MM.1S (cell line): ENCODE data around the gene SLC23A1.
"Not testable (repeated sequence)": the region's sequence is repeated elsewhere in the genome, so short reads cannot be mapped to it uniquely, and the experiment has no call there.

Experiments used
- DNase-seq: peaks from one replicate; pipeline ENCODE4 v3.0.0-alpha.2; 2015
- H2AFZ ChIP-seq: fragments of 300-600 bp; sonication (generic); 2 replicates; pipeline ENCODE4 v1.6.0; 2016; ENCODE audit warnings: antibody characterized with exemption, low read length
- H3F3A ChIP-seq: fragments of 300-600 bp; sonication (generic); 2 replicates; pipeline ENCODE4 v1.6.1; 2016; ENCODE audit warnings: mild to moderate bottlenecking, antibody characterized with exemption, low read length, moderate library complexity, mixed read lengths; ENCODE audit not compliant: insufficient read depth
- H3K27ac ChIP-seq: fragments of 300-600 bp; sonication (generic); 2 replicates; pipeline ENCODE4 v1.5.1; 2016; ENCODE audit warnings: mild to moderate bottlenecking, low read length
- H3K27me3 ChIP-seq: fragments of 300-600 bp; sonication (generic); replicated peaks from 2 replicates; pipeline ENCODE4 v1.6.0; 2016; ENCODE audit warnings: low read length; ENCODE audit not compliant: insufficient read depth
- H3K36me3 ChIP-seq: fragments of 300-600 bp; sonication (generic); replicated peaks from 2 replicates; pipeline ENCODE4 v1.6.1; 2016; ENCODE audit warnings: mild to moderate bottlenecking, low read length, mixed read lengths; ENCODE audit not compliant: insufficient read depth
- H3K4me1 ChIP-seq: fragments of 300-600 bp; sonication (generic); 2 replicates; pipeline ENCODE4 v1.6.1; 2016; ENCODE audit warnings: low read length, mixed read lengths
- H3K4me2 ChIP-seq: fragments of 300-600 bp; sonication (generic); 2 replicates; pipeline ENCODE4 v1.6.0; 2016; ENCODE audit warnings: low read depth, low read length
- H3K4me3 ChIP-seq: fragments of 300-600 bp; sonication (generic); 2 replicates; pipeline ENCODE4 v1.5.1; 2016; ENCODE audit warnings: low read length, mixed read lengths
- H3K79me2 ChIP-seq: fragments of 300-600 bp; sonication (generic); 2 replicates; pipeline ENCODE4 v1.6.1; 2016; ENCODE audit warnings: mixed run types, low read length, mixed read lengths
- H3K9ac ChIP-seq: fragments of 300-600 bp; sonication (generic); 2 replicates; pipeline ENCODE4 v1.6.1; 2016; ENCODE audit warnings: low read length, mixed read lengths
- H3K9me2 ChIP-seq: fragments of 300-600 bp; sonication (generic); replicated peaks from 2 replicates; pipeline ENCODE4 v1.6.1; 2016; ENCODE audit warnings: mild to moderate bottlenecking, low read length, mixed read lengths; ENCODE audit not compliant: insufficient read depth
- H3K9me3 ChIP-seq: fragments of 300-600 bp; sonication (generic); replicated peaks from 2 replicates; pipeline ENCODE4 v1.6.1; 2016; ENCODE audit warnings: mild to moderate bottlenecking, low read length, mixed read lengths; ENCODE audit not compliant: insufficient read depth
- H4K20me1 ChIP-seq: fragments of 300-600 bp; sonication (generic); 2 replicates; pipeline ENCODE4 v1.6.1; 2016; ENCODE audit warnings: mild to moderate bottlenecking, low read length, moderate library complexity, mixed read lengths; ENCODE audit not compliant: insufficient read depth
- EZH2 ChIP-seq: fragments of 300-600 bp; sonication (generic); optimal IDR thresholded peaks from 2 replicates; pipeline ENCODE3; 2017; ENCODE audit warnings: low read depth, mild to moderate bottlenecking, antibody characterized with exemption, low read length, mixed read lengths
- EZH2phosphoT487 ChIP-seq: fragments of 300-600 bp; sonication (generic); IDR thresholded peaks from 2 replicates; pipeline ENCODE4 v1.6.1; 2018; ENCODE audit warnings: antibody characterized with exemption, low read length
- TF ChIP-seq, protein P1 (sequence below): fragments of 300-600 bp; sonication (generic); IDR thresholded peaks from 2 replicates; pipeline ENCODE4 v1.5.1; 2016; ENCODE audit warnings: antibody characterized with exemption, low read length, mixed read lengths

The SLC23A1 gene

DNA sequence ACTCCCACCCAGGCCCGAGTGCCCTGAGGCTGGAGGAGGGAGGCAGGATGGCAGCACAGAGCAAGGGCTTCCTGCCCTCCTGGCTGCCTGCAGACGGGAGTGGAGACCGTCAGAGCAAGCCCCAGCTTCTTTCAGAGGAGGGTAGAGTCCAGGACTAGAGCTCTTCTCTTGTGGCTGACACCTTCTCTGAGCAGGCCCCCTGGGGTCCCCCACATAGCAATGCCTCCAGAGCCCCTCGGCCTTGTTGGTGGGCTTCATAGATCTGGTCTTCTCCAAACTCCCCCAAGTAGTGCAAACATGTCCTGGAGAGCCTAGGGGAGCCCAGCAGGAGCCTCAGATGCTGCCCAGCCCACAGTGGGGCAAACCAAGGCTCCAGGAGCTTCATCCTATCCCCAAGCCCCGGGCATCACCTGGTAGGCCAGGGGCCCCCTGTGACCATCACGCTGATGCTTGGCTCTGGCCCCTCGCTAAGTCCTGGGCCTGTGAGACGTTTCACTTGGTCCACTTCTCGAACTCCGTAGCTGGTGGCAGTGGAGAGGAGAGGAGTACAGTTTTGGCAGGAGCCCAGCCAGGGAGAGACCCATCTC lies 4.6 kb upstream of the SLC23A1 start:
- no peak for TF ChIP-seq EZH2phosphoT487
- TF ChIP-seq EZH2: no peak
- Histone ChIP-seq H3F3A (peaks cover 90% of the 10 kb centered on the region), H3K36me3 (no peaks in the 10 kb centered on the region), H3K9ac (peak overlapping the region; percentile 96), H3K4me3 (peak overlapping the region; percentile 85), H3K27me3 (no peaks in the 10 kb centered on the region), H3K79me2 (peaks cover 54% of the 10 kb centered on the region), H4K20me1 (no peaks in the 10 kb centered on the region), H3K9me2 (no peaks in the 10 kb centered on the region), H2AFZ (no peak overlapping the region), H3K27ac (peak overlapping the region; percentile 98), H3K4me1 (peaks cover 56% of the 10 kb centered on the region), H3K9me3 (no peaks in the 10 kb centered on the region), H3K4me2 (peak overlapping the region; percentile 98)
- DNase-seq: peak; percentile 24

DNA sequence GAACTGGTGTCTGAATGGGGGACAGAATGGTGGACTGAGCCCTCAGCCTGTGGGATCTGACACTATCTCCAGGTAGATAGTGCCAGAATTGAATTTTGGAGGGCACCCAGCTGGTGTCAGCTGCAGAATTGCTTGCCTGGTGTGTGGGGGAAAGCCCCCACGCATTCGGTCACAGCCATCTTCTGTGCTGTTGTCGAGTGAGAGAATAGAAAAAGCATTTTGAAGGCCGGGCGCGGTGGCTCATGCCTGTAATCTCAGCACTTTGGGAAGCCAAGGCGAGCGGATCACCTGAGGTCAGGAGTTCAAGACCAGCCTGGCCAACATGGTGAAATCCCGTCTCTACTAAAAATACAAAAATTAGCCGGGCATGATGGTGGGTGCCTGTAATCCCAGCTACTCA lies 3.9 kb upstream of the SLC23A1 start:
- peaks cover 50% of the 10 kb centered on the region for H3K79me2 ChIP-seq
- H3K27ac ChIP-seq: peak overlapping the region; percentile 98; the same call in 1 of the 2 replicates
- H2AFZ ChIP-seq, H3K27me3 ChIP-seq, H3K9me2 ChIP-seq, H3K9me3 ChIP-seq, H4K20me1 ChIP-seq, H3K36me3 ChIP-seq: not testable (repeated sequence)
- peaks cover 92% of the 10 kb centered on the region for H3F3A ChIP-seq
- H3K4me3 ChIP-seq: peak overlapping the region; percentile 20; the same call in 1 of the 2 replicates
- peak overlapping the region; percentile 45; the same call in 1 of the 2 replicates for H3K9ac ChIP-seq
- DNase-seq: peak; percentile 19
- H3K4me2 ChIP-seq: peak overlapping the region; percentile 98
- peaks cover 56% of the 10 kb centered on the region for H3K4me1 ChIP-seq

DNA sequence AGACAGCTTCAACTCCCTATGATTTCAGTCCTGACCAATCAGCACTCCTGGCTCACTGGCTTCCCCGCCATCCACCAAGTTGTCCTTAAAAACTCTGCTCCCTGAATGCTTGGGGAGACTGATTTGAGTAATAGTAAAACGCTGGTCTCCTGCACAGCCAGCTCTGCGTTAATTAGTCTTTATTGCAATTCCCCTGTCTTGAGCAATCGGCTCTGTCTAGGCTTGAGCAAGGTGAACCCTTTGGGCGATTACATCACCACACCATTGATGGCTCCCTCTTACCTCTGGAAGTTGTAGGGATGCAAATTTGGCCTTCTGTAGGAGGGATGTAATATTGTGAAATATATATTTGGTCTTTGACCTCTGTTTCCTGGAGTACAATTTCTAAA lies 2.9 kb upstream of the SLC23A1 start:
- H4K20me1 ChIP-seq: no peaks in the 10 kb centered on the region
- no peaks in the 10 kb centered on the region for H3K36me3 ChIP-seq
- TF ChIP-seq, protein P1, sequence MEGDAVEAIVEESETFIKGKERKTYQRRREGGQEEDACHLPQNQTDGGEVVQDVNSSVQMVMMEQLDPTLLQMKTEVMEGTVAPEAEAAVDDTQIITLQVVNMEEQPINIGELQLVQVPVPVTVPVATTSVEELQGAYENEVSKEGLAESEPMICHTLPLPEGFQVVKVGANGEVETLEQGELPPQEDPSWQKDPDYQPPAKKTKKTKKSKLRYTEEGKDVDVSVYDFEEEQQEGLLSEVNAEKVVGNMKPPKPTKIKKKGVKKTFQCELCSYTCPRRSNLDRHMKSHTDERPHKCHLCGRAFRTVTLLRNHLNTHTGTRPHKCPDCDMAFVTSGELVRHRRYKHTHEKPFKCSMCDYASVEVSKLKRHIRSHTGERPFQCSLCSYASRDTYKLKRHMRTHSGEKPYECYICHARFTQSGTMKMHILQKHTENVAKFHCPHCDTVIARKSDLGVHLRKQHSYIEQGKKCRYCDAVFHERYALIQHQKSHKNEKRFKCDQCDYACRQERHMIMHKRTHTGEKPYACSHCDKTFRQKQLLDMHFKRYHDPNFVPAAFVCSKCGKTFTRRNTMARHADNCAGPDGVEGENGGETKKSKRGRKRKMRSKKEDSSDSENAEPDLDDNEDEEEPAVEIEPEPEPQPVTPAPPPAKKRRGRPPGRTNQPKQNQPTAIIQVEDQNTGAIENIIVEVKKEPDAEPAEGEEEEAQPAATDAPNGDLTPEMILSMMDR: no peak
- no peak for TF ChIP-seq EZH2
- TF ChIP-seq EZH2phosphoT487: no peak
- no peaks in the 10 kb centered on the region for H3K27me3 ChIP-seq
- no peak for DNase-seq
- H3K4me2 ChIP-seq: peak overlapping the region; percentile 98
- no peaks in the 10 kb centered on the region for H3K9me3 ChIP-seq
- peaks cover 49% of the 10 kb centered on the region for H3K4me1 ChIP-seq
- H3K4me3 ChIP-seq: peak overlapping the region; percentile 20; the same call in 1 of the 2 replicates
- H2AFZ ChIP-seq: no peak overlapping the region
- H3K9me2 ChIP-seq: no peaks in the 10 kb centered on the region
- H3F3A ChIP-seq: peaks cover 83% of the 10 kb centered on the region
- H3K79me2 ChIP-seq: peaks cover 41% of the 10 kb centered on the region
- peak overlapping the region; percentile 45; the same call in 1 of the 2 replicates for H3K9ac ChIP-seq
- peak overlapping the region; percentile 98 for H3K27ac ChIP-seq

DNA sequence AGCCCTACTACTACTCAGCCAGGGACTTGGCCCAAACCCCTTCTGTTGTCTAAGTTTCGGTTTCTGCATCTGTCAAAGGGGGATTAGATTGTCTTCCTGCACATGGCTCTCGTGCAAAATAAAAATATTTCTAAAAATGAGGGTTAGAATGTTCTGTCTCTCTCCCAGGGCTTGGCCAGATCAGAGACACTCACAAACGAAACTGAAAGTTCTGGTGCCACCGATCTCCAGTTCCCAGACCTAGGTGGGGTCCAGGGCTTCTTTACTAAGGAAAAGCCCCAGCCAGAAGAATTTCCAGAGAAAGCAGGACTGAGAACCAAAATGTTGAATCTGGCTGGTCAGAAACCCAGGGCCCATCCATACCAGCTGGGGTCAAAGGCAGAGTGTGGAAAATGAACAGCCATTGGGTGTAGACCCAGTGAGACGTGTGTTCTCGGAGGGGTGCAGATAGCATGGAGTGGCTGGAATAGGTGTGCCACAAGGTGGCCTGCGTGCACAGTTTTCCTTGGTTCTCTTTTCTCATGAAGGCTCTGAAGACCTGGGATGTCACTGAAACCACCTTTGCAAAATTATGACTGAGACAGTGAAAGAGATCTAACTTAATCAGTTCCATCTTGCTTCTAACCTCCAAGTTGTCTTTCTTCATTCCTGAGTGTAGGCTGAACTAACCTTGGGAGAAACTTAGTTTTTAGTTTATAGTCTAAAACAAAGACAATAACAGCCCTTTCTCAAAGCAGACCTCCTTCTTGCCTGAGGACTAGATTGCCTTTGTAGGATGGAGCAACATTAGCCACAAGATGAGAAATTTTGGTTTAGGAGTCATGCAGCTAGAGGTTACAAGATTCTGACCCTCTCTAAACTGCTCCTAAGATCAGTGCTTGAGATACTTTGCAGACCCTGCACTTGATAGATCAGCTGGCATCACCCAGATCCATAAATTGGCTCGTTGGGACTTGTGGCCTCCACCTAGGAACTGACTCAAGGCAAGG lies 2.3 kb upstream of the SLC23A1 start:
- Histone ChIP-seq H3K9ac (peak overlapping the region; percentile 45; the same call in 1 of the 2 replicates), H3K9me3 (no peaks in the 10 kb centered on the region), H2AFZ (no peak overlapping the region), H3K27ac (peak overlapping the region; percentile 98), H3K9me2 (no peaks in the 10 kb centered on the region), H3K79me2 (peaks cover 34% of the 10 kb centered on the region), H3K36me3 (no peaks in the 10 kb centered on the region), H3K4me2 (peak overlapping the region; percentile 98), H3K4me3 (peak overlapping the region; percentile 20; the same call in 1 of the 2 replicates), H3K27me3 (no peaks in the 10 kb centered on the region), H3K4me1 (peaks cover 42% of the 10 kb centered on the region), H3F3A (peaks cover 76% of the 10 kb centered on the region), H4K20me1 (no peaks in the 10 kb centered on the region)
- TF ChIP-seq, protein P1: peak; percentile 48
- no peak for TF ChIP-seq EZH2phosphoT487
- peak; percentile 78 for DNase-seq
